SJCRH30 (cell line): ENCODE data around the gene ZNF518B. TPM values are rescaled to one million over a fixed set of nuclear protein-coding genes. Genes with fewer than 3 reads are reported as not detected.

ENCODE experiments used
- DNase-seq, 2 experiments: peaks; one replicate each; pipeline ENCODE4 v3.0.0-alpha.2; 2015 to 2020
- H3K27ac ChIP-seq: fragments of 250-450 bp; sonication (Bioruptor Pico); 2 replicates; pipeline ENCODE4 v1.5.1; 2020; ENCODE audit warnings: mild to moderate bottlenecking, moderate library complexity
- H3K27me3 ChIP-seq: fragments of 250-450 bp; sonication (Bioruptor Pico); 2 replicates; pipeline ENCODE4 v1.5.1; 2020; ENCODE audit warnings: mild to moderate bottlenecking, moderate library complexity
- H3K36me3 ChIP-seq: fragments of 250-450 bp; sonication (Bioruptor Pico); 2 replicates; pipeline ENCODE4 v1.5.1; 2020; ENCODE audit warnings: mild to moderate bottlenecking, moderate library complexity
- H3K4me1 ChIP-seq: fragments of 250-450 bp; sonication (Bioruptor Pico); 2 replicates; pipeline ENCODE4 v1.5.1; 2020; ENCODE audit warnings: mild to moderate bottlenecking, moderate library complexity
- H3K4me3 ChIP-seq: fragments of 250-450 bp; sonication (Bioruptor Pico); 2 replicates; pipeline ENCODE4 v1.5.1; 2020; ENCODE audit warnings: mild to moderate bottlenecking, moderate library complexity
- H3K9me3 ChIP-seq: fragments of 250-450 bp; sonication (Bioruptor Pico); replicated peaks from 2 replicates; pipeline ENCODE4 v1.5.1; 2020; ENCODE audit warnings: mild to moderate bottlenecking, moderate library complexity
- total RNA-seq: library from RNA; depleted of rRNA; stranded (reverse); fragments of >200 nt; shearing (Covaris generic); gene quantifications from 2 replicates; pipeline ENCODE4 v1.2.3, GENCODE V29; 2014

Gene ZNF518B
- total RNA-seq, 1 experiment from 2014 or later: 21.9 TPM

DNA sequence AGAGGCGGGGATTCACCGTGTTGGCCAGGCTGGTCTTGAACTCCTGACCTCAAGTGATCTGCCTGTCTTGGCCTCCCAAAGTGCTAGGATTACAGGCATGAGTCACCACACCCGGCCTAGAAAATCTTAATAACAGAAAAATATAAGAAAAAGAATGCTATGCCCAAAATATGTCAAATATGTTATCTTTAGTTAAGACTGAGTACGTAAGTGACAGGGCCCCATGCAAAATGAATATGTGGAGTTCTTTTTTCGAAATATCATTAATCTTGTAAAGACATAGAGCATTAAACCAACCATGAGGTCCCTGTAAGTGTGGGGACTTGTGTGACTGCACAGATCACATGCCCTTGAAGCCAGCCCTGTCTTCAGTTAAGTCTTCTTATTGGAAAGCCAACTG lies 8.9 kb upstream of the ZNF518B start:
- H3K9me3 ChIP-seq: no peaks in the 10 kb centered on the region
- DNase-seq: no peak
- no peak overlapping the region for H3K4me3 ChIP-seq
- H3K4me1 ChIP-seq: no peaks in the 10 kb centered on the region
- H3K27me3 ChIP-seq: no peaks in the 10 kb centered on the region
- no peaks in the 10 kb centered on the region for H3K36me3 ChIP-seq
- no peak overlapping the region for H3K27ac ChIP-seq

DNA sequence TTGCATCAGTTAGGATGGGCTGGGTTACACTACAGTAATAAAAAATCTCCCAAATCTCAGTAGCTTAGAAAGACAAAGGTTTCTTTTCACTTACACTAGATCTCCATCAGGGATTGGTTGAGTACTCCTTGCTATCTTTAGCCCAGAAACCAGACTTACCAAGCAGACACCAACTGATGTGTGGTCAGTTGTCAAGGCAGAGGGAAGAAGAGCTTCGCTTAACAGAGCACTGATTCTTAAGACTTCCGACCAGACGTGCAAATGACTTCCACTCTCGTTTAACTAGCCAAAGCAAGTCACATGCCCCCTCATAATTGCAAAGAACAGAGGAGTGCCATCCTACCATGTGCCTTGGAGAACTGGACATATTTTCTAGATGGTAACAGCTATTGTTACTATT lies 5.7 kb upstream of the ZNF518B start:
- no peak overlapping the region for H3K27ac ChIP-seq
- DNase-seq: no peak
- no peaks in the 10 kb centered on the region for H3K27me3 ChIP-seq
- no peaks in the 10 kb centered on the region for H3K4me1 ChIP-seq
- no peaks in the 10 kb centered on the region for H3K9me3 ChIP-seq
- no peak overlapping the region for H3K4me3 ChIP-seq
- H3K36me3 ChIP-seq: no peaks in the 10 kb centered on the region

DNA sequence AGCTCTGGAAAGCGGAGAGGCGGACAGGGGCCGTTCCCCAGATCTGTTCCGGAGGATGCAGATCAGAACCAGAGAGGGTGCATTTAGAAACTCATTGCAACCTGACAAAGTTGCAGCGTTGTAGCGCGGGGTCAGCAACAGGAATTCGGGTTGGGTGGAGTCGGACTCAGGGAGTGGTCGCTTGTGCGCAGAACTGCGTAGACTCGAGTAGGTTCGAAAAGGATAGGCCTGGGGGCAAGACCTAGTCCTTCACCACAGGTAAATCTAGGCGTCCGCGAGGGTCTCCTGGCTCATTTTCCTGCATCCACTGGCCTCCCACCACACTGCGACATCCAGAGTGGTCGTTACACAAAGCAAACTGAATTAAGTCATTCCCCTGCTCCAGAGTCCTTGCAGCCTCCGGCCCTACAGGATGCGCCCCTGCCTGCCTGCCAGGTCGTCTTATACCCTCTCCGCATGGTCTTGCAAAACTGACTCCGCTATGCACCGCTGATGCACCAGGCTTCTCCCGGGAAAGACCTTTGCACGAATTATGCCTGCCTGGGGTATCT lies 4.7 kb upstream of the ZNF518B start:
- Histone ChIP-seq H3K9me3 (no peaks in the 10 kb centered on the region), H3K4me3 (no peak overlapping the region), H3K27me3 (no peaks in the 10 kb centered on the region), H3K36me3 (no peaks in the 10 kb centered on the region), H3K27ac (no peak overlapping the region), H3K4me1 (no peaks in the 10 kb centered on the region)
- DNase-seq: no peak

DNA sequence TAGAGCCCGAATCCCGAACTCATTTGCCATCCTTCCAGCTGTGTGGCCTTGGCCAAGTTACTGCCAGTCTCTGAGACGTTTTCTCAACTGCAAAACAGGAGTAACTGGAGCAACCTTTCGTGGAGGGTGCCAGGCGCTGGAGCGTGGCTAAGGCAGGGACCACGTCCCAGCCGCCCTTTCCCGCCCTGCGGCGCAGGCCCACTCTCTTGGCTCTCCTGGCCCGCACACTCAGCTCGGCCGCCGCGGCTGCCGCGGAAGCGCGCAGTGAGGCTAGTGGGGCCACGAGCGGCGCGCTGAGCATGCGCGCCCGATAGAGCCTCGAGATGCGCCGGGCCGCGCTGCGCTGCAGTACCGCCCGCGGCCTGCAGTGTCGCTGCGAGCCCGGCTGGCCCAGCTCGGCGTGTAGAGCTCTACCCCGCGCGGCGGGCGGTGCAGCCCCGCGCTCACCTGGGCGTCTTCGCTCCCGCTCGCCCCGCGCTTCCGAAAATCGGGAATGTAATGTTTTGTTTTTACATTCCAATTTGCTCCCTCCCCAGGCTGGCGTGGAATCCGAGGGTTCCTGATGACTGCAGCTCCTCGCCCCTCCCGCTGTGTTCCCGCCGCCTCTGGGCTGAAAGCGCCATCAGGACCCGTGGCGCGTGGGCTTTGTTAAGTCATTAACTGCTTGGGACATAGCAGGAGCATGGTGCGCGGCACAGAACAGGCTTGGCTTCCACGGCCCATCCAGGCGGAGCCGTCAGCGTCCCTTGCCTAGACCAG lies 4.0 kb upstream of the ZNF518B start:
- Histone ChIP-seq H3K27me3 (no peaks in the 10 kb centered on the region), H3K4me1 (no peaks in the 10 kb centered on the region), H3K36me3 (no peaks in the 10 kb centered on the region), H3K4me3 (no peak overlapping the region), H3K27ac (no peak overlapping the region), H3K9me3 (no peaks in the 10 kb centered on the region)
- DNase-seq: peak in 1 of 2 experiments; percentile 17

DNA sequence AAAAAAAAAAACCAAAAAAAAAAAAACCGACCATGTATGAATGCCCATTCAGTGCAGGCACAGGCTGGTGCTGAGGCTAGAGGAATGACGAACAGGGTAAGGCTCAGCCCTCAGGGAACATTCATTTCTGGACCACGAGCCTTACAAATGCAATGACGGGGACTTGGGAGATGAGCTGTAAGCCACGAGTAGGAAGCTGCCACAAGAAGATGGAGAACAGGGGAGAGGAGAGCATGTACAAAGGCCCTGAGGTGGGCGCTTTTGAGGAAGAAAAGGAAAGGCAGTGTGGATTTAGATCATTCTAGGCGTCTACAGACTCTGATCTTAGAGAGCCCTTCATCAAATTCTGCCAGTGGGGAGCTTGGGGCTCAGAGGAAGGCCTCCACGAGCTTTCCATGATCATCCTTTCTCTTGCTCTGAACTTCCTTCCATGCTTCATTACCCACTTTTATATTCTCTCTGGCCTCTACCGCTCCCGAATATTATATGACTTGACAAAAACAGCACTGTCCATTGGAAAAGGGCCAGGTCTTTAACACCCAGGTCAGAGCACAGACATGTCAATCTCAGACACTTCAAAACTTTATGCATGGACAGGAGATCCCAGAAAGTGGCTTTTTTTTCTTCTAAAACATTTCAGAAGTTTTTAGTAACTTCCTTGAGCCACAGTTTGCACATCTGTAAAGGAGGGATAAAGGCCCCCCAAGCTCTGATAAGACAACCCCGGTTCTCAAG lies 3.3 kb upstream of the ZNF518B start:
- DNase-seq: no peak
- Histone ChIP-seq H3K27ac (no peak overlapping the region), H3K27me3 (no peaks in the 10 kb centered on the region), H3K36me3 (no peaks in the 10 kb centered on the region), H3K9me3 (no peaks in the 10 kb centered on the region), H3K4me1 (no peaks in the 10 kb centered on the region), H3K4me3 (no peak overlapping the region)

DNA sequence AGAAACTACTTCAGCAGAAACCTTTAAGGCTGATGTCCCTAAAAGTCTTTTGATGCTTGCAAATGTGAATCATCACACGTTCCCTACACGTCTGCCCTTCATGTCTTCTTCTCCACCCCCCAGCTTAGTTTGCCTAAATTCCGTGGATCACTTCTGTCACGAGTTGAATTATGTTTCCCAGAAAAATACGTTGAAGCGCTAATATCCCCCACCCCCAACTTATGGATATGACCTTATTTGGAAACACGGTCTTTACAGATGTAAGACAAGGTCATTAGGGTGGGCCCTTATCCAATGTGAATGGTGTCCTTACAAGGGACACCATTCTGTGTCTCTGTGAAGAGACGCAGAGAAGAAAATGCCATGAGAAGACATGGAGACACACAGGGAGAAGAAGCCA lies 2.1 kb upstream of the ZNF518B start:
- no peaks in the 10 kb centered on the region for H3K27me3 ChIP-seq
- H3K4me1 ChIP-seq: no peaks in the 10 kb centered on the region
- no peaks in the 10 kb centered on the region for H3K36me3 ChIP-seq
- no peak overlapping the region for H3K27ac ChIP-seq
- no peak for DNase-seq
- H3K4me3 ChIP-seq: no peak overlapping the region
- no peaks in the 10 kb centered on the region for H3K9me3 ChIP-seq

DNA sequence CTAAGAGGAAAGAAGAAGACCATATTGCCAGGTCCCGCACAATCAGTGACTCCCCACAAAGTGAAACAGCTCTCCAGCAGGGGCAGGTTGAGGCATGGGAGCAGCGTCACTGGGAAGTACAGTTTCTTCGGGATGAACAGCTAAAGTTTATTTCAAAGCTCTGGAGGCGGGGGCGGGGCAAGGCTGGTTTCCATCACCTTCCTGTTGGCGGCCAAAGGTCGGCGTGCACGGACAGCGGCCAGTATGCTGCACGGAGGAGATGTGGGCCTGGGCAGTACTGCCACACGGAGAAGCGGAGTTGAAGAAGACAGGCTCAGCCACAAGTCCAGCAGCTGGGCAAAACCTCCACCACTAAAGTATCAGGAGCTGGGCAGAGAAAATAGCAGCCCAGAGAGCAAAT lies 951 bp upstream of the ZNF518B start:
- H3K4me1 ChIP-seq: no peaks in the 10 kb centered on the region
- DNase-seq: no peak
- H3K27ac ChIP-seq: no peak overlapping the region
- H3K27me3 ChIP-seq: no peaks in the 10 kb centered on the region
- H3K9me3 ChIP-seq: no peaks in the 10 kb centered on the region
- H3K36me3 ChIP-seq: 0 out of 2 replicates have a peak, but pooled peaks cover 3% of the 10 kb centered on the region
- H3K4me3 ChIP-seq: no peak overlapping the region

DNA sequence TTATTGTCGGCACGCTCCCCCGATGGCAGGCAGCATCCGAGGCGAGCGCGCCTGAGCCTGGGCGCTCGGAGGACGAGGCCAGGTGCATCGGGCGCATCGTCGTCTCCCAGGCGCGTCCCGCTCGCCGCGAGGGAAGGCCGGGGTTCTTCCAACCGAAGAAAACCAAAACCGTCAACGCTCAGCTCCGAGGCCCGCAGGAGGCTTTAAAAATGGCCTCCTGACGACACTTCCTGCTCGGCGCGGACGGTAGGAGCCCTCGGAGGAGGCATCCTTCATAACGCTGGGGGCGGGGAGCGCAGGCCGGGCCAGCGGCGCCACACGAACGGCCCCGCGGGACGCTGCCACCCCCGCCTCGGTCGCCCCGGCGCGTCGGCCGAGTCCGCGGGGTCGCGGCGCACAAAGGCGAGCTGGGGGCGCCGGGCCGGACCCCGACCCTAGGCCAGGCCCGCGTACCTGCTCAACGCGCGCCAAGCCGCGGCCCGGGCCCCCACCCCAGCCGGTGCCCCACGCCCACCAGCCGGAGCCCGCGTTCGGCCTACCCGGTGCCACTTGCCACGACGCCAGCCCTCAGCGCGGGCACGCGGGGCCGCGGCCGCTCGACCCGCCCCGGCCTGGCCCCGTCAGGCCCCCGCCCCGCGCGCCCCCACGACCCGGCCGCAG lies 501 bp downstream of the ZNF518B start:
- Histone ChIP-seq H3K4me1 (no peaks in the 10 kb centered on the region), H3K9me3 (no peaks in the 10 kb centered on the region), H3K4me3 (peak overlapping the region; percentile 70), H3K36me3 (0 out of 2 replicates have a peak, but pooled peaks cover 6% of the 10 kb centered on the region), H3K27ac (peak overlapping the region; percentile 49), H3K27me3 (no peaks in the 10 kb centered on the region)
- DNase-seq: peak; percentile 45 to 55

DNA sequence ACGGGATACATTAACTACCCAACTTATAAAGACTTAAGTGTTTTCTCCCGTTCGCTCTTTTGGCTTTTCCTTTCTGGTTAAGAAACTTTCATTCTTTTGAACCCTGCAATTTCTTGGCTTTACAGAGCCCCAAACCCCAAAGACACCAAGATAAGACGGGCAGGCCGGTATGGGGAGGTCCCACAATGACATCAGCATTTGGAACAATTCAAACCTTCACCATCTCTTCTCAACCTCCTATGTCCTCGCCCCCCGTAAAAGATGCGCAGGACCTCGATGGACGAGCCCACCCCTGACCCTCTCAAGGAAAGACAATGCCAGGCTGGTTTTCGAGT lies 999 bp downstream of the ZNF518B start:
- no peaks in the 10 kb centered on the region for H3K9me3 ChIP-seq
- peak overlapping the region; percentile 49 for H3K27ac ChIP-seq
- peak overlapping the region; percentile 70 for H3K4me3 ChIP-seq
- H3K36me3 ChIP-seq: 0 out of 2 replicates have a peak, but pooled peaks cover 6% of the 10 kb centered on the region
- DNase-seq: peak in 1 of 2 experiments; percentile 13
- H3K4me1 ChIP-seq: no peaks in the 10 kb centered on the region
- H3K27me3 ChIP-seq: no peaks in the 10 kb centered on the region

DNA sequence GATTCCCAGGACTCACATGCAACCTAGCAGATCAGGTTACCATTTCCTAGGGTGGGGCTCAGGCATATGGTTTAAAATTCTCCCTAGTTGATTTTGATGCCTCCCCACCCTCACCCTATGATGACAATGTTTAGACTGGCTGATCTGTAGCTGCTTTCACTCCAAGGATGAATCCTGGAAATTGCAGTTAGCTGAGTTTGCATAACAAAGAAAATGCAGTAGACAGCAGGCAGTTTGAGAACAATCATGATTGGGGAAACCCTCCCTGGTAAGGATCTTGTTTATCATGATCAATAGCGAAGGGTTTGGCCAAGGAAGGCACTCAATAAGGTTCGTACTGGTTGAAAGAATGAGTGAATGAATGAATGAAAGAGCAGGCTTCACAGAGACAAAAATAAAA lies 2.1 kb downstream of the ZNF518B start:
- no peaks in the 10 kb centered on the region for H3K27me3 ChIP-seq
- 0 out of 2 replicates have a peak, but pooled peaks cover 6% of the 10 kb centered on the region for H3K36me3 ChIP-seq
- H3K4me3 ChIP-seq: no peak overlapping the region
- no peak for DNase-seq
- H3K4me1 ChIP-seq: no peaks in the 10 kb centered on the region
- no peaks in the 10 kb centered on the region for H3K9me3 ChIP-seq
- no peak overlapping the region for H3K27ac ChIP-seq

DNA sequence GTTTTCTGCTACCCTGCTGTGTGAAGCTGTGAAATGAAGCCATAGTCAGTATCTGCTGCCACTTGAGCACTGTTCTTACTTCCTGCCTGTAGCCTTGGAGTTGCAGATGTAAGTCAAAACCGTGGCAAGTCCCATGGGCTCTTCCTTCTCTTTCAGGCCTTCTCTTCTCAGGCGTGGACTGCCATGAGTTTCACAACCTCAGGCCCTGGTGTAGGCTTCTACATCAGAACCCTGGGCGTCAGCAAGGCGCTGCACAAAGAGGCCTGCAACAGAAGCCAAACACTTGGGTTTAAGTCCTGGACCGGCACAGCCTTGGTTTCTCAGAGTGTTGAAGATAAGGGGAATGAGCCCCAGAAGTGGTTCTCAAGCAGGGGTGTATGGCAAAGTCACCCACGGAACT lies 2.5 kb downstream of the ZNF518B start:
- H3K27me3 ChIP-seq: no peaks in the 10 kb centered on the region
- H3K4me3 ChIP-seq: no peak overlapping the region
- DNase-seq: no peak
- H3K27ac ChIP-seq: no peak overlapping the region
- no peaks in the 10 kb centered on the region for H3K4me1 ChIP-seq
- no peaks in the 10 kb centered on the region for H3K9me3 ChIP-seq
- 0 out of 2 replicates have a peak, but pooled peaks cover 6% of the 10 kb centered on the region for H3K36me3 ChIP-seq

DNA sequence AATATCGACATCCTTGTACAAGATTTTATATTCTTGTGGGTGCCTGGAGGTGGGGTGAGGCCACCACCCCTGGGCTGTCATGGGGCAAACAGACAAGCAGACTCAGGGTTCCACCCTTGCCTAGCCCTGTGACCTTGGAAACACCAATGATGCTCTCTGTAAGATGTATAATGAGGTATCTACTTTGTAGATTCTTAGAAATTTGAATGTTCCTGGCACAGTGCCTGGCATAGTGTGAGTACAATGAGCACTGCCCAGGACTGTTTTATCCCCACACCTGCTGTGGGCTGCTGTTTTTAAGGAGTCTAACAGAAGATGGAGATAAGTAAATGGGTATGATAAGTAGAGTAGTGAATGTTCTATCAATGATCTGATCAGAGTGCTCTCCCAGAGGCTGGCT lies 3.1 kb downstream of the ZNF518B start:
- H3K27ac ChIP-seq: no peak overlapping the region
- DNase-seq: no peak

DNA sequence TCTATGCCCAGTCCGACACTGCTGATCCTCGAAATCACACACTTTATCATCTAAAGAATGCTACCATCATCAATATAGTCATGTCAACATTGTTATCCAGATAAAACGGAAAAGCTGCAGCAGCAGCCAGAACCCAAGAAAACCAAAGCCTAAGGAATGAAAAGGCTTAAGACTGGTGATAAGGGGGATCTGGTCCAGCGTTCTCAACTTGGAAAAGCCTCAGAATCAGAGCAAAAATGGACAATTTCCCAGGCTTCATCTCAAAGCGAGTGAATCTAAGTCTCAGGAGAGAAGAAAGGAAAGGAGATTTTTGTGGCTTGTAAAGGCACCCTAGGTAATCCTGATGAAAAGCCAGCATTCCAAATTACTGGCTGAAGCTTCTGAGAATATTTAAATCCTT lies 8.2 kb downstream of the ZNF518B start:
- no peaks in the 10 kb centered on the region for H3K27me3 ChIP-seq
- no peaks in the 10 kb centered on the region for H3K9me3 ChIP-seq
- 0 out of 2 replicates have a peak, but pooled peaks cover 9% of the 10 kb centered on the region for H3K36me3 ChIP-seq
- no peaks in the 10 kb centered on the region for H3K4me1 ChIP-seq
- no peak overlapping the region for H3K4me3 ChIP-seq
- H3K27ac ChIP-seq: no peak overlapping the region
- DNase-seq: no peak

More for the DNA sequence above, 3.1 kb downstream of the ZNF518B start:
- Histone ChIP-seq H3K4me1 (no peaks in the 10 kb centered on the region), H3K27me3 (no peaks in the 10 kb centered on the region), H3K4me3 (no peak overlapping the region), H3K9me3 (no peaks in the 10 kb centered on the region), H3K36me3 (0 out of 2 replicates have a peak, but pooled peaks cover 6% of the 10 kb centered on the region)

DNA sequence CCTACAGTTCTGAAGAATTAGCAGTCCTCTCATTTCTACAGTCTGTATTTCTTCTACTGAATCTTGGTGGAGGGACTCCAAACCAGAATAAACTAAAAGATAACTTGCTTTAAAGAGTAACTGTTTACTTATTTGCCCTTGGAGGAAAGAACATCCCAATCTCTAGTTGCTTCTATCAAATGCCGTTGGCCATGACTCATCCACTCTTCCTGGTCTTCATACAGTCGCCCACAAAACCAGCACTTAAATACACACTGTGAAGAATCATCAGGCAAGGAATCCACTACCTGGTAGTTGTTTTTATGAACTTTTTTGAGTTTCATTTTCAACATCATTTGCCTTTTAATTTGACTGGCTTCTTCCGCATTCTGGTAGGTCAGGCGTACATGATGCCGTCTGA lies 14.2 kb downstream of the ZNF518B start:
- DNase-seq: no peak
- H3K36me3 ChIP-seq: 0 out of 2 replicates have a peak, but pooled peaks cover 6% of the 10 kb centered on the region
- H3K27ac ChIP-seq: no peak overlapping the region
- no peak overlapping the region for H3K4me3 ChIP-seq
- H3K9me3 ChIP-seq: no peaks in the 10 kb centered on the region
- H3K27me3 ChIP-seq: no peaks in the 10 kb centered on the region
- H3K4me1 ChIP-seq: no peaks in the 10 kb centered on the region

DNA sequence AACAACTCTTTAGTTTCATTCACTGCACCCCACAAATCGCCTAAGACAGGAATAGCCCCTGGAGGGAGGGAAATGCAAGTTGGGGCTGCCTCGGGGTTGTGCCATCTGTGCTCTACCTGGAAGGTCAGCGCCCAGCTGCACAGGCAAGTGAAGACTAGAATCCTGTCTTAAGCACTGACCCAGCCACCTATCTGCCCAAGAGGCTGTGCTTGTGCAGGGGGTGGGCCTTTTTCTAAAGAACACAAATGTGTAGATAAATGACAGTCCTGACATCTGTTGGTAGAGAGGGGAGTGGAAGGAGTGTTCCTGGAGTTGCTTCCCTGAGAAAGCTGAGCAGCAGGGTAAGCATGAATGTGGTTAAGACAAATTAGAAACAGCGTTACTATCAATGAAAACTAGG lies 15.7 kb downstream of the ZNF518B start:
- H3K4me1 ChIP-seq: no peaks in the 10 kb centered on the region
- no peak for DNase-seq
- H3K9me3 ChIP-seq: no peaks in the 10 kb centered on the region
- no peak overlapping the region for H3K27ac ChIP-seq
- no peak overlapping the region for H3K4me3 ChIP-seq
- 0 out of 2 replicates have a peak, but pooled peaks cover 6% of the 10 kb centered on the region for H3K36me3 ChIP-seq
- H3K27me3 ChIP-seq: no peaks in the 10 kb centered on the region
